Ureter (tissue), 1 donor: Measurements from ENCODE around the gene CACNB2. TPM values are rescaled to one million over a fixed set of nuclear protein-coding genes. Genes with fewer than 3 reads are reported as not detected.

Experiments
- DNase-seq: peaks from one replicate; pipeline ENCODE4 v3.0.0-alpha.2; 2020; ENCODE audit warnings: low spot score
- total RNA-seq: library from RNA; stranded (reverse); gene quantifications from one replicate; pipeline ENCODE4 v1.2.4, GENCODE V29; 2023
- donor health status: DM: yes; HTN: yes; CAD: no.

Gene CACNB2
- total RNA-seq, 1 donor from 2014 or later = 14.3 TPM

- DNase-seq = no peak
Observed at GRCh38 chr10:18514537-18514936, 374.3 kb downstream of the CACNB2 start.

GRCh38 chr10:18516851-18517250, 376.6 kb downstream of the CACNB2 start:
- no peak for DNase-seq

GRCh38 chr10:18523025-18523424, 382.8 kb downstream of the CACNB2 start:
- no peak for DNase-seq

- no peak for DNase-seq
Observed at GRCh38 chr10:18523858-18524257, 383.6 kb downstream of the CACNB2 start.

- no peak for DNase-seq
Observed at GRCh38 chr10:18527687-18528086, 387.5 kb downstream of the CACNB2 start.

- no peak for DNase-seq
Observed at GRCh38 chr10:18528292-18528691, 388.1 kb downstream of the CACNB2 start.

- no peak for DNase-seq
Observed at GRCh38 chr10:18532881-18533535, 392.8 kb downstream of the CACNB2 start.

- DNase-seq = no peak
Observed at GRCh38 chr10:18533896-18534295, 393.7 kb downstream of the CACNB2 start.

GRCh38 chr10:18539335-18539734, 399.1 kb downstream of the CACNB2 start:
- no peak for DNase-seq

- no peak for DNase-seq
Observed at GRCh38 chr10:18540195-18540594, 400.0 kb downstream of the CACNB2 start.

GRCh38 chr10:18542832-18543231, 402.6 kb downstream of the CACNB2 start:
- DNase-seq = no peak

- DNase-seq = no peak
Observed at GRCh38 chr10:18545621-18546305, 405.5 kb downstream of the CACNB2 start.

- no peak for DNase-seq
Observed at GRCh38 chr10:18549105-18549504, 408.9 kb downstream of the CACNB2 start.

- no peak for DNase-seq
Observed at GRCh38 chr10:18551473-18551872, 411.2 kb downstream of the CACNB2 start.

GRCh38 chr10:18554479-18554878, 414.3 kb downstream of the CACNB2 start:
- DNase-seq = no peak

- no peak for DNase-seq
Observed at GRCh38 chr10:18556522-18557147, 416.4 kb downstream of the CACNB2 start.

GRCh38 chr10:18557960-18558359, 417.7 kb downstream of the CACNB2 start:
- DNase-seq = no peak

- no peak for DNase-seq
Observed at GRCh38 chr10:18561861-18562551, 421.8 kb downstream of the CACNB2 start.

GRCh38 chr10:18563003-18563726, 422.9 kb downstream of the CACNB2 start:
- no peak for DNase-seq

- DNase-seq = no peak
Observed at GRCh38 chr10:18565006-18565405, 424.8 kb downstream of the CACNB2 start.

GRCh38 chr10:18566177-18566576, 426.0 kb downstream of the CACNB2 start:
- DNase-seq = no peak

- DNase-seq = no peak
Observed at GRCh38 chr10:18567343-18567856, 427.2 kb downstream of the CACNB2 start.
